Type B pancreatic cell (in vitro differentiated cells): Measurements from ENCODE around the gene SMAD3. TPM values are rescaled to one million over a fixed set of nuclear protein-coding genes. Genes with fewer than 3 reads are reported as not detected.

ENCODE experiments used
- DNase-seq: peaks from one replicate; pipeline ENCODE4 v3.0.0; 2021; ENCODE audit warnings: mixed read lengths; ENCODE audit not compliant: unreplicated experiment; ENCODE audit errors: extremely low spot score
- H3K27ac Mint-ChIP-seq: 2 replicates; pipeline ENCODE4 v1.8.0; 2021; ENCODE audit warnings: mild to moderate bottlenecking, mixed read lengths
- H3K27me3 Mint-ChIP-seq: 2 replicates; pipeline ENCODE4 v1.8.0; 2021; ENCODE audit warnings: mixed read lengths
- H3K36me3 Mint-ChIP-seq: 2 replicates; pipeline ENCODE4 v1.8.0; 2021; ENCODE audit warnings: mixed read lengths
- H3K4me1 Mint-ChIP-seq: one replicate; pipeline ENCODE4 v1.8.0; 2021; ENCODE audit warnings: mixed read lengths; ENCODE audit not compliant: unreplicated experiment
- H3K4me3 Mint-ChIP-seq: 2 replicates; pipeline ENCODE4 v1.8.0; 2021; ENCODE audit warnings: mild to moderate bottlenecking, mixed read lengths
- H3K9me3 Mint-ChIP-seq: 2 replicates; pipeline ENCODE4 v1.8.0; 2021; ENCODE audit warnings: mixed read lengths
- total RNA-seq: library from RNA; stranded (reverse); gene quantifications from 2 replicates; pipeline ENCODE4 v1.2.1, GENCODE V29; 2021; ENCODE audit warnings: low replicate concordance
- TF ChIP-seq, protein P1 (sequence below): fragments of 200-600 bp; sonication (generic); conservative IDR thresholded peaks from 2 replicates; pipeline ENCODE4 v1.5.0; 2021; ENCODE audit warnings: antibody characterized with exemption, mild to moderate bottlenecking

SMAD3 gene
- total RNA-seq, 1 donor from 2014 or later: 52.0 TPM

GRCh38 chr15:67165254-67166253 lies 100.2 kb downstream of the SMAD3 start:
- peaks cover 40% of the 10 kb centered on the region for H3K36me3 Mint-ChIP-seq
- TF ChIP-seq, protein P1, sequence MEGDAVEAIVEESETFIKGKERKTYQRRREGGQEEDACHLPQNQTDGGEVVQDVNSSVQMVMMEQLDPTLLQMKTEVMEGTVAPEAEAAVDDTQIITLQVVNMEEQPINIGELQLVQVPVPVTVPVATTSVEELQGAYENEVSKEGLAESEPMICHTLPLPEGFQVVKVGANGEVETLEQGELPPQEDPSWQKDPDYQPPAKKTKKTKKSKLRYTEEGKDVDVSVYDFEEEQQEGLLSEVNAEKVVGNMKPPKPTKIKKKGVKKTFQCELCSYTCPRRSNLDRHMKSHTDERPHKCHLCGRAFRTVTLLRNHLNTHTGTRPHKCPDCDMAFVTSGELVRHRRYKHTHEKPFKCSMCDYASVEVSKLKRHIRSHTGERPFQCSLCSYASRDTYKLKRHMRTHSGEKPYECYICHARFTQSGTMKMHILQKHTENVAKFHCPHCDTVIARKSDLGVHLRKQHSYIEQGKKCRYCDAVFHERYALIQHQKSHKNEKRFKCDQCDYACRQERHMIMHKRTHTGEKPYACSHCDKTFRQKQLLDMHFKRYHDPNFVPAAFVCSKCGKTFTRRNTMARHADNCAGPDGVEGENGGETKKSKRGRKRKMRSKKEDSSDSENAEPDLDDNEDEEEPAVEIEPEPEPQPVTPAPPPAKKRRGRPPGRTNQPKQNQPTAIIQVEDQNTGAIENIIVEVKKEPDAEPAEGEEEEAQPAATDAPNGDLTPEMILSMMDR: no peak
- DNase-seq: no peak
- H3K4me1 Mint-ChIP-seq: peaks cover 62% of the 10 kb centered on the region
- H3K9me3 Mint-ChIP-seq: no peaks in the 10 kb centered on the region
- H3K4me3 Mint-ChIP-seq: no peak overlapping the region
- H3K27ac Mint-ChIP-seq: peak overlapping the region; percentile 9
- H3K27me3 Mint-ChIP-seq: no peaks in the 10 kb centered on the region

DNA sequence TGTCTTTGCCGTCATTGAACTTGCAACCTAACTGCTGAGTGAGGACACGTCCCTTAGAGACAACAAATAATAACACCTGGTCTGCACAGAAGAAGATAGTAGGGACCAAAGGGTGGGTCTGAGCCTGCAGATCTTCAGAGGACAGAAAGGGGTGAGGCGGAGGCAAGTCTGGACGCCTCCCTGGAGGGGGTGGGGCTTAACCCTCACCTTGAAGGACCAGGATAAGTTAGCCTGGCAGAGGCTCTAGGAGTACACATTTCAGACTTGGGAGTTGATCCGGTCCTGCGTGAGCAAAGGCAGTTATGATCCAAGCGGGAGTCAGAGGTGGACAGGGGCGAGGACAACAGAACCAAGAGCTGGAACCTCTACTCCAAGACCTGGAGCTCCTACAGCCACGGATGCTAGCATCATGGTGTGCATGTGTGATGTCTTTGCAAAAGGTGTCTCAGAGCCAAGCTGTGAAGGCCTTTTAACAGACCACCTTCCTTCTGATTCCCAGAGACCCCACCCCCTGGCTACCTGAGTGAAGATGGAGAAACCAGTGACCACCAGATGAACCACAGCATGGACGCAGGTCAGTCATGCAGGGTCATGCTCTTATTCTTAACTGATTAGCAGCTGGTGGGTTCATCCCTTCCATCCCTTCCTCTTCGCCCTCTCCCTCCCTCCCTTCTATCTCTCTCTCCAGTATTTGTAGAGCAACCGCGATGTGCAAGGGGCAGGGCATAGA lies 101.0 kb downstream of the SMAD3 start:
- Mint-ChIP-seq H3K4me3 (peak overlapping the region; percentile 20), H3K4me1 (peaks cover 65% of the 10 kb centered on the region), H3K9me3 (no peaks in the 10 kb centered on the region), H3K36me3 (peaks cover 43% of the 10 kb centered on the region), H3K27ac (peak overlapping the region; percentile 9), H3K27me3 (no peaks in the 10 kb centered on the region)
- TF ChIP-seq, protein P1: no peak
- no peak for DNase-seq

DNA sequence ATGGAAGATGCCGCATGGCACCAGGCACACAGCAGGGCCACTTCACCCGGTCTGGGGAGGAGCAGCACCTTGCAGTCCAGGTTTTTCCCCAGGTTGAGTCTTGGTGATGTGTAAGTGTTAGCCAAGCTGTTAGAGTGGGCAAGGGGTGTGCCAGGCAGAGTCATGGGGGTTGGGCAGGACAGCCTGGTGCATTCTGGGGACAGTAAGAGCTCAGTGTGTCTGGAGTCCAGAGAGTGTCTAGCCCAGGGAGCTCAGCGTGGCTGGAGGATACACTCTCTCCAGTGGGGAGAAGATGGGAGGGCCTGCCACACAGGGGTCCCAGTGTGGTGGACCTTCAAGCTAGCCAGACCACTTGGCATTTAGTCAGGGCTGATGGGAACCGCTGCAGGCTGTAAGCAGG lies 101.7 kb downstream of the SMAD3 start:
- H3K9me3 Mint-ChIP-seq: no peaks in the 10 kb centered on the region
- no peaks in the 10 kb centered on the region for H3K27me3 Mint-ChIP-seq
- H3K36me3 Mint-ChIP-seq: peaks cover 43% of the 10 kb centered on the region
- peaks cover 59% of the 10 kb centered on the region for H3K4me1 Mint-ChIP-seq
- TF ChIP-seq, protein P1: no peak
- peak overlapping the region; percentile 20 for H3K4me3 Mint-ChIP-seq
- peak overlapping the region; percentile 14 for H3K27ac Mint-ChIP-seq
- DNase-seq: no peak

DNA sequence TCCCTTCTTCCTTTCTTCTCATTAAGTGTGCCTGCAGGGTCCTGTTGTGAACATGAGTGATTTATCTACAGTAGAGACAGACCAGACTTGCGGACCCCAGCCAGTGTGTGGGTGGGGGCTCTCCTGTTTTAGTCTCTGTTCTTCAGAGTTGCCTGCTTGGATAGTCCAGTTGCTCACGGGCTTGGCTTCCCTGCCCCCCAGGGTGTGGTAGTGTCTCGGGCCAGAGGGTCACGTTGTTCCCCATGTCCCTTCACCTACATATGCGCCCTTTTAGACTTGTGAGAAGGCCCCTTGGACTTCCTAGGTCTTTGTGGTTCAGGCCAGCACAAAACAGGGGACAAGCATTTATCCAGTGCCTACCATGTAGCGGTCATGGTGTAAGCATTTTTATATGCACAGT lies 103.3 kb downstream of the SMAD3 start:
- H3K9me3 Mint-ChIP-seq: no peaks in the 10 kb centered on the region
- TF ChIP-seq, protein P1: no peak
- peaks cover 67% of the 10 kb centered on the region for H3K4me1 Mint-ChIP-seq
- peak overlapping the region; percentile 11 for H3K4me3 Mint-ChIP-seq
- no peak for DNase-seq
- H3K27me3 Mint-ChIP-seq: no peaks in the 10 kb centered on the region
- H3K36me3 Mint-ChIP-seq: peaks cover 53% of the 10 kb centered on the region
- peak overlapping the region; percentile 14 for H3K27ac Mint-ChIP-seq

DNA sequence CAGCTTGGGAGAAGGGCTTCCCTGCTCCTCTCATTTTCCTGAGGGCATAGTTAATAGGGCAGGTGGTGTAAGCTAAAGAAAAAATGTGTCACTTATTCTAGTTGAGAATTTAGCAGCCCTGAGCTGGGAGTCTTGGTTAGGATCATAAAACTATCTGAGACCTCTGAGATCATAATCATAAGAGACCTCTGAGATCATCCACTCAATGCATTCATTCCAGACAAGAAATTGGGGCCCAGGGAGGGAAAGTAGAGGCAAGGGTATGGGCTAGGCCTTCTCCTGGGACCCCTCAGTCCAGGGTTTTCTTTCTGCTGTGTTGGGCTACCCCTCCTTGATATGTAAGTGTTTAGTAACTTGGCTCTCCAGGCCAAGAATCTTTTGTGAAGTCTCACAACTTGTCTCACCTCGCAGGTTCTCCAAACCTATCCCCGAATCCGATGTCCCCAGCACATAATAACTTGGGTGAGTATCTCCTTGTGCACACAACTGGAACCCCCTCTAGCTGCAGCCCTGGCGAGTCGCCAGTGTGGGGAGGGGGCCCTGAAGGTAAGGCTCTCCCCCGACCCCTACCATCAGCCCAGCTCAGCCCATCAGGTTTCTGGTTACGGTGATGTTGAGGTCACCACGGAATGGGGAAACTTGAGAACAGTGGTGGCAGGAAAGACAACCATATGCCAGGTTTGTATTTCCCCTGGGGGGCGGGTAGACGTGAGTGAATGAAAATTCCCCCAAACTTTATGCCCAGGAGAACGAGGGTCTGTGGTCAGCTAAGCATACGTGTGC lies 104.9 kb downstream of the SMAD3 start:
- no peaks in the 10 kb centered on the region for H3K9me3 Mint-ChIP-seq
- no peak for DNase-seq
- peaks cover 65% of the 10 kb centered on the region for H3K36me3 Mint-ChIP-seq
- H3K4me3 Mint-ChIP-seq: peak overlapping the region; percentile 11
- TF ChIP-seq, protein P1: no peak
- no peak overlapping the region for H3K27ac Mint-ChIP-seq
- H3K4me1 Mint-ChIP-seq: peaks cover 76% of the 10 kb centered on the region
- H3K27me3 Mint-ChIP-seq: peaks cover 3% of the 10 kb centered on the region
